Stimulated activated CD8-positive, alpha-beta memory T cell treated with anti-CD3 and anti-CD28 coated beads, Interleukin-4, amount 100 ng/mL, for 24 hours (primary cell): ENCODE results near the gene PGM2.

Experiments
- DNase-seq: peaks from one replicate; pipeline ENCODE4 v3.0.0-alpha.2; 2020; ENCODE audit warnings: low read depth

The PGM2 gene

GRCh38 chr4:37865450-37865849, 39.0 kb downstream of the PGM2 start:
- no peak for DNase-seq

GRCh38 chr4:37867102-37867501, 40.6 kb downstream of the PGM2 start:
- no peak for DNase-seq

DNA sequence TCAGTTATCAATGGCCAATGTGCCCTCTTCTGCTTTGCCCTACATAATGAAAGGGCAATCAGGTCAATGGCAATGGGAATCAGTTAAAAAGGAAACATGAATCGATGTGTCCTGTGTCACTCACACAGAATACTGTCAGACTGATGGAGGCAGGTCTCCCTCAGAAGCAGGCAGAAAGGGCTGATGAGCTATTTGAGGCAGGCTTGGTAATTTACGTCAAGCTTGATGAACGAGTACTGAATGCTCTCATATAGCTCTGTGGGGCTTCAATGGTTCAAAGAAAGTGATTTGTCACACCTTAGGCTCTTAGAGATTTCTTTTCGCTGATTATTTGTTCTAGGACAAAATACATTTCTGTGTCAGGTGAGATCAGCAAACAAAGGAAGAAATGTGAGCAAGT, 41.8 kb downstream of the PGM2 start:
- DNase-seq = no peak

DNA sequence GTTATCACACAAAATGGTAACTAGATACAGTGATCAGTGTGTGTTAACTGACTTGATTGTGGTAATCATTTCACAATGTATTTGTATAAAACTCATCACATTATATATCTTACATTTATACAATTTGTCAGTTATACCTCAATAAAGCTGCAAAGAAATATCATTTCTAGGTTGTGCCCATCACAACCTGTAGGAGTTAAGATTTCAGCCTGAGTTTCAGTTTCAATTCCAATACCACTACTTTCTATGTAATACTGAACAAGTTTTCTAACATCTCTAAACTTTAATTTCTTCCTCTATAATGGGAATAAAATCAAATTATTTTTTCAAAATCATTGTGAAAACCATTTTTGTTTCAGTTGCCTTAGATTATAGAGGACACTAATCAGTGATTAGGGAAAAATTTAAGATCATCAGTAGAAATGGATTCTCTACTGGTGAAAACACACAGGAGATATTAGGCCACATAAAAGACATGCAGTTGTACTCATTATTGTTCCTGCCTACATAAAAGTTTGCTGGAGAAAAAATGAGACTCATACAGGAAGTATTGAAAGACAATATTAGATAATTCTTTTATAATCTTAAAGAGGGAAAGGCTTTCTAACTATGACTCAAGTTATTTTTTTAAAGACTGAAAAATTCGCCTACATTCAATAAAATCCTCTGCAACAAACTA, 46.0 kb downstream of the PGM2 start:
- DNase-seq = no peak

- DNase-seq = no peak
Measured at GRCh38 chr4:37873386-37873785, 46.9 kb downstream of the PGM2 start.

DNA sequence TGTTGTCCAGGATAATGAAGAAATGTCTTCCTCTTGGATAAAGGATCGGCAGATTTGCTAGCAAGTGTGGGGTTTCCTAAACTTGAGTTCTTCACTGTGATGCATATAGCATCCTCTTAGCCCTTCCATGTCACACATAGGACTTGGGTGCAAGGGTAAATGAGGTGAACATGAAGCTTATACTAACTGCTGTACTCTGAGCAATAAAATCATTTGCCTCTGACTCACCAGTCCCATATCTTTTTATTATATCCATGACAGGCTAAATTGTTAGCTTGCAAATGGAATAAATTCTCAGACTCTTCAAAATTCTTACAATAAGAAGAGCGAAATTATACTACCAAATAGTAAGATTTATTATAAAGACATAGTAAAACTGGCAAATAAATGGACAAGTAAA, 49.7 kb downstream of the PGM2 start:
- no peak for DNase-seq

DNA sequence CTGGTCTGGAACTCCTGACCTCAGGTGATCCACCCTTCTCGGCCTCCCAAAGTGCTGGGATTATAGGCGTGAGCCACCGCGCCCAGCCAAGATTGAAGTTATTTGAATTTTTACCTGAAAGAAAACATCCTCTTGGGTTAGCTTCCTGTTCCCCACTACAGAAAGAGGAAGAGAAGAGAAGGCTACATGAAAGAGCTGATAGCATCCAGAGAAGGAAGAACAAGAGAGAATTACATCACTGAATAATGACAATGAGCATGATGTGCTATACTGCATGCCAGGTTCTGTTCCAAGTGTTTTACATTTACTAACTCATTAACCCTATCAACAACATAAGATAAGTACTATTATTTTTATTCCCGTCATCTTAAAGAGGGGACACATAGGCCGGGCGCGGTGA, 52.9 kb downstream of the PGM2 start:
- no peak for DNase-seq

- DNase-seq = no peak
Measured at GRCh38 chr4:37881811-37882210, 55.3 kb downstream of the PGM2 start.

GRCh38 chr4:37882665-37883296, 56.3 kb downstream of the PGM2 start:
- DNase-seq = no peak

DNA sequence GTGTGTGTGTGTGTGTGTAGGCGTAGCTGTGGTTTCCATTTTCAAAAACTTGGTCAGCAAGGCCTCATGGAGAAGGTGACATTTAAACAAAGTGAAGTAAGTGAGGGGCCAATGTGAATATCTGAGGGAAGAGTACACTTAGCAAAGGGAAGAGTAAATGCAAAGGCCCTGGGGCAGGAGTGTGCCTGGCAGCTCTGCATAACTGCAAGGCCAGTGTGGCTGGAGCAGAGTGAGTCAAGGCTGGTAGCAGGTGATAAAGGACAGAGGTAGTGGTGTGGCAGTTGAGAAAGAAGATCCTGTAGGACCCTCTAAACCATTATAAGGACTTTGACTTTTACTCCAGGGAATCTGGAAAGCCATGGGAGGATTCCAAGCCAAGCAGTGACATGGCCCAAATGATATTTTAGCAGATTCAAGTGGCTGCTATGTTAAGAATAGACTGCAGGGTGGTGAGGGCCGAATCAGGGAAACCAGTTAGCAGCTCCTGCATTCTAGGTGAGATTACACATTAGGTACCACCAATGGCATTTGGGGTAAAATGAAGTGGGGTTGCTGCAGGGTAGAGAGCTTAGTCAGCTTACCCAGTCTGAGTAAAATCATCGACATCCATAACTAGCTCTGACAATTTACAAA, 58.5 kb downstream of the PGM2 start:
- no peak for DNase-seq

- DNase-seq = no peak
Measured at GRCh38 chr4:37885496-37885895, 59.0 kb downstream of the PGM2 start.

DNA sequence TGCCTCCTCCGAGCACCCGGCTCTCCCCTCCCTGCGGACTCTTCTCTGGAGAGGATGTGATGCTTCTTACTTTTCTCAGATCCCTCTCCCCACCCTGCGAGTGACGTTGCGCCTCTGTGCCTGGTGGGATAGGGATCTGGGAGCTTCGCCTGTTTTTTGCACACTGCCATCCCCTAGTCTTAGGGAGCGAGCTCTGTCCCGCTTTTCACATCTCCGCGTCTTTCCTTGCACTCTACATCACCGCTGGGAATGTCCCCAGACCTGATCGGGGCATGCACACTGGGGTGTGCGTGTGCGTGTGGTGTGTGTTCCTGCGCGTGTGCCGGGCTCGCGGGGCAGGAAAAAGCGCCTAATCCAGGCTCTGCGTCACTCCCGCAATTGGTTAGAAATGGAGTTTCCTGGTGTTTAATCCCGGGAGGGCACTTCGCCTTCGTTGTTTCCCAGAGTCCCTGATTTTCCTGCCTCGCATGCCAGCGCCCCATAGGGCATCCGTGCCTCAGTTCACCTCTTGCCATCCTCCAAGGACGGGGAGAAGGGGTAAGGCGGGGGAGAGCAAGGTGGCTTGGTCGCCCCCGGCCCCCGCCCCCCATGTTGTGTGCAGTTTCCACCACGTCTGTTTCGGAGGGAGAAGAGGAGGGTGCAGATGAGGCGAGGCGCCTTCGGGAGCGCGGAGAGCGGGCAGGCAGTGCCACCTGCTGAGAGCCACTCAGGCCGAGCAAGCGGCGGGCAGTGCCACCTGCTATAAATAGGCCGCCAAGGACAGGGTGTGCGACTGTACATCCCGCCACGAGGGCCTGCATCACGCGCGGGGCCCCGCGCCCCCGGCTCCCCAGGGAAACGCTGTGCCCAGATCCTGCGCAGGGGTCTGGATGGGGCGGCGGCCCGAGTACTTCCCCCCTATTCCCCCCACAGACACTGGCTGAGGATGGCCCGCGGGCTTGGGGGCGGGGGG, 63.6 kb downstream of the PGM2 start:
- DNase-seq = peak; percentile 10

GRCh38 chr4:37890801-37891259, 64.3 kb downstream of the PGM2 start, which contains the start of gene TBC1D1:
Gene TBC1D1, plus strand, starts transcription at chr4:37891084. Its CDS starts 11,012 bp downstream, at chr4:37902096.
- peak; percentile 15 for DNase-seq

- DNase-seq = peak; percentile 42
Measured at GRCh38 chr4:37891260-37892159, 65.0 kb downstream of the PGM2 start.

DNA sequence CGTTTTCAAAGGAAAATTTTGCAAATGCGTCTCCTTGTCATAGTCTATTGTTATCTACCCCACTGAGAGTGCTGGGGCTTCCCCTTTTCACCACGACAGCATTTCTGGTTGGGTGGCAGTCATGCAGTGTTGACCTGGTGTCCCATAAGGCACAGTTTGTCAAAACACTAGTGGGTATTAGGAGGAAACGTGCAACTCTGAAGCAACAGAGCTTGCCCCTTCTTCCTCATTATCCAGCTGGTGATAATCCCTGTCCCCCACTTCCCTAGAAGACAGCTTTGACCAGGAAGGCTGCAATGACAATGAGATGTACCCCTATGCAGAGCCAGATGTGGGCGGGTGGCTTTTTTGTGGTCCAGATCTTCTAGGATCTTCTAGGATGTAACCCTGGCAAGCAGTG, 66.2 kb downstream of the PGM2 start:
- DNase-seq = peak; percentile 25

GRCh38 chr4:37893164-37893563, 66.7 kb downstream of the PGM2 start:
- DNase-seq = no peak

GRCh38 chr4:37895271-37895670, 68.8 kb downstream of the PGM2 start:
- no peak for DNase-seq

- DNase-seq = no peak
Measured at GRCh38 chr4:37896206-37896860, 69.8 kb downstream of the PGM2 start.

DNA sequence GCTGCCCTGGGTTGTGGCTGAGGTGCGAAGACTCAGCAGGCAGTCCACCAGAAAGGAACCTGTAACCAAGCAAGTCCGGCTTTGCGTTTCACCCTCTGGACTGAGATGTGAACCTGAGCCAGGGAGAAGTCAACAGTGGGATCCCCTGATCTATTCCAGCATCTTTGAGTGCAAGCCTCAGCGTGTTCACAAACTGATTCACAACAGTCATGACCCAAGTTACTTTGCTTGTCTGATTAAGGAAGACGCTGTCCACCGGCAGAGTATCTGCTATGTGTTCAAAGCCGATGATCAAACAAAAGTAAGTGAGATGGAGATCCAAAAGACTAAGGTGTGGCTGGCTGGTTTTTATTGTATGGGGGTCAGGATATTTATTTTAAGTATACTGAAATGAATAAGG, 75.7 kb downstream of the PGM2 start:
- DNase-seq = no peak
